Endothelial cell of umbilical vein (primary cell): ENCODE data around the gene SUPT16H. TPM values are rescaled to one million over a fixed set of nuclear protein-coding genes. Genes with fewer than 3 reads are reported as not detected.

Source experiments
- BruUV-seq: library from RNA; stranded (reverse); fragments of 400-500 nt; replicated peaks from 2 replicates; lab custom pipeline; 2021; lab: Mats Ljungman, UMichigan
- CTCF ChIA-PET: fragments of 300-600, 350-600 bp; sonication (Branson Sonifier 250); formaldehyde crosslinking; loops from one replicate; lab custom pipeline; 2021; ENCODE audit warnings: antibody characterized with exemption, inconsistent platforms; lab: Charles Lee
- POLR2A ChIA-PET: fragments of 300-600, 350-600 bp; sonication (Branson Sonifier 250); formaldehyde crosslinking; loops from one replicate; lab custom pipeline; 2021; ENCODE audit warnings: antibody characterized with exemption, inconsistent platforms; lab: Charles Lee
- DNase-seq: peaks from one replicate; pipeline ENCODE4 v3.0.0-alpha.2; 2011; ENCODE audit warnings: low read depth, low spot score
- FAIRE-seq: peaks from 2 replicates; lab custom pipeline; 2011; peaks lifted over from hg19 to GRCh38; lab: Jason Lieb, UNC
- H2AFZ ChIP-seq: 2 replicates; pipeline ENCODE4 v1.6.0; 2012; ENCODE audit warnings: low read depth, low read length, control low read depth, inconsistent platforms
- H3K27ac ChIP-seq: 2 replicates; pipeline ENCODE4 v1.5.1; 2011; ENCODE audit warnings: low read depth, mild to moderate bottlenecking, control low read depth, low read length, moderate library complexity; ENCODE audit not compliant: insufficient read depth
- H3K27me3 ChIP-seq, 2 experiments: 2 replicates each; pipeline versions ENCODE4 v1.6.0 to v1.6.1; 2011; ENCODE audit warnings: low read length in 2 of 2, mixed read lengths in 1 of 2; ENCODE audit not compliant: control insufficient read depth in 2 of 2, insufficient read depth in 2 of 2
- H3K36me3 ChIP-seq, 2 experiments: 2 replicates in 1 of 2; 3 replicates in 1 of 2; pipeline ENCODE4 v1.5.1; 2011; ENCODE audit warnings: low read length in 2 of 2, mild to moderate bottlenecking in 1 of 2, moderate library complexity in 1 of 2; ENCODE audit not compliant: control insufficient read depth in 2 of 2, insufficient read depth in 2 of 2; ENCODE audit errors: extremely low read depth in 1 of 2
- H3K4me1 ChIP-seq: 3 replicates; pipeline ENCODE4 v1.5.1; 2011; ENCODE audit warnings: mild to moderate bottlenecking, low read length; ENCODE audit not compliant: control insufficient read depth, insufficient read depth; ENCODE audit errors: extremely low read depth
- H3K4me2 ChIP-seq: 2 replicates; pipeline ENCODE4 v1.6.1; 2011; ENCODE audit warnings: low read length, control low read depth, mixed read lengths; ENCODE audit not compliant: insufficient read depth
- H3K4me3 ChIP-seq, 3 experiments: fragments of 200-600 bp in 1 of 3; sonication (generic), shearing (Covaris generic) in 1 of 3; replicated peaks in 1 of 3; 2 replicates each; pipeline ENCODE4 v1.5.1; 2011 to 2016; ENCODE audit warnings: control low read depth in 3 of 3, low read length in 3 of 3, mild to moderate bottlenecking in 2 of 3, inconsistent platforms in 1 of 3, low read depth in 1 of 3, moderate library complexity in 1 of 3; ENCODE audit not compliant: insufficient read depth in 1 of 3
- H3K79me2 ChIP-seq: 2 replicates; pipeline ENCODE4 v1.6.0; 2012; ENCODE audit warnings: low read length, inconsistent platforms; ENCODE audit not compliant: control insufficient read depth, insufficient read depth
- H3K9ac ChIP-seq: replicated peaks from 2 replicates; pipeline ENCODE3; 2011; ENCODE audit warnings: low read length, control low read depth; ENCODE audit not compliant: insufficient read depth; ENCODE audit errors: extremely low read depth
- H3K9me1 ChIP-seq: replicated peaks from 3 replicates; pipeline ENCODE4 v1.6.0; 2011; ENCODE audit warnings: mild to moderate bottlenecking, low read length; ENCODE audit not compliant: control insufficient read depth, insufficient read depth; ENCODE audit errors: extremely low read depth
- H3K9me3 ChIP-seq: replicated peaks from 2 replicates; pipeline ENCODE4 v1.5.1; 2012; ENCODE audit warnings: low read length, inconsistent platforms; ENCODE audit not compliant: control insufficient read depth, insufficient read depth
- H4K20me1 ChIP-seq: replicated peaks from 2 replicates; pipeline ENCODE3; 2011; ENCODE audit warnings: mild to moderate bottlenecking, low read length; ENCODE audit not compliant: control insufficient read depth, insufficient read depth; ENCODE audit errors: extremely low read depth
- EZH2 ChIP-seq: IDR thresholded peaks from 2 replicates; pipeline ENCODE4 v1.6.1; 2012; ENCODE audit warnings: borderline replicate concordance, low read depth, mild to moderate bottlenecking, moderate library complexity, low read length, inconsistent platforms; ENCODE audit not compliant: severe bottlenecking
- FOS ChIP-seq: IDR thresholded peaks from 2 replicates; pipeline ENCODE4 v1.6.1; 2011; ENCODE audit warnings: mild to moderate bottlenecking, low read length, moderate library complexity, borderline replicate concordance; ENCODE audit not compliant: insufficient read depth
- GATA2 ChIP-seq: IDR thresholded peaks from 2 replicates; pipeline ENCODE4 v1.7.0; 2011; ENCODE audit warnings: low read depth, mild to moderate bottlenecking, moderate library complexity, mixed read lengths, low read length; ENCODE audit not compliant: insufficient read length, insufficient read depth
- JUN ChIP-seq: IDR thresholded peaks from 2 replicates; pipeline ENCODE4 v1.6.1; 2011; ENCODE audit warnings: borderline replicate concordance, low read depth; ENCODE audit not compliant: insufficient read length, insufficient read depth
- MAX ChIP-seq: IDR thresholded peaks from 2 replicates; pipeline ENCODE4 v1.6.1; 2011; ENCODE audit not compliant: insufficient read depth, insufficient read length
- MYC ChIP-seq: IDR thresholded peaks from one replicate; pipeline ENCODE4 v1.6.1; 2011; ENCODE audit warnings: mild to moderate bottlenecking, low read depth, low read length
- POLR2A ChIP-seq: IDR thresholded peaks from 2 replicates; pipeline ENCODE4 v1.6.1; 2012; ENCODE audit warnings: low read depth, mild to moderate bottlenecking, control low read depth, low read length
- POLR2AphosphoS5 ChIP-seq: IDR thresholded peaks from 2 replicates; pipeline ENCODE4 v1.6.1; 2012; ENCODE audit warnings: low read depth, mild to moderate bottlenecking, control low read depth, low read length, moderate library complexity; ENCODE audit not compliant: insufficient read depth
- dilution Hi-C: fragments of 300-500 bp; cut with MboI; formaldehyde crosslinking; loops from one replicate; pipeline ENCODE4 v1.15.0; 2019; ENCODE audit warnings: low sequenced_read_pairs; ENCODE audit not compliant: extremely low pct_ligation_motif_present
- intact Hi-C: fragments of 100-400 bp; cut with micrococcal nuclease; formaldehyde crosslinking; loops from one replicate; pipeline ENCODE4 v1.10.0; 2022
- polyA plus RNA-seq, 4 experiments: library from polyadenylated mRNA; depleted of rRNA in 3 of 4; stranded (reverse) in 3 of 4; unstranded in 1 of 4; fragments of >200 nt; gene quantifications; 2 replicates each; pipeline versions ENCODE4 v1.2.1 to v1.2.3, GENCODE V29; 2011 to 2012; ENCODE audit warnings: missing spikeins in 1 of 4
- total RNA-seq: library from RNA; stranded (reverse); gene quantifications from 2 replicates; pipeline ENCODE4 v1.2.3, GENCODE V29; 2021
- TF ChIP-seq, protein P1 (sequence below), 2 donors: IDR thresholded peaks; 1 replicate in 1 of 2; 2 replicates in 1 of 2; pipeline ENCODE4 v1.5.1; 2011; ENCODE audit warnings: low read length in 2 of 2, mild to moderate bottlenecking in 2 of 2, moderate library complexity in 2 of 2, control low read depth in 1 of 2, inconsistent platforms in 1 of 2, low read depth in 1 of 2; ENCODE audit not compliant: insufficient read depth in 1 of 2; ENCODE audit errors: extremely low read depth in 1 of 2

The SUPT16H gene
- total and polyA plus RNA-seq, 2 donors (not counting 3 experiments of a cell fraction or from before 2014, with no cell fraction given), result 53.1 to 100 TPM

GRCh38 chr14:21356511-21356910, 27.3 kb downstream of the SUPT16H start:
- no peak for TF ChIP-seq MAX
- no peak for TF ChIP-seq EZH2
- no peak for TF ChIP-seq POLR2A
- no peak for TF ChIP-seq MYC
- no peak for TF ChIP-seq GATA2
- TF ChIP-seq POLR2AphosphoS5, result no peak
- TF ChIP-seq FOS, result no peak
- TF ChIP-seq, protein P1, sequence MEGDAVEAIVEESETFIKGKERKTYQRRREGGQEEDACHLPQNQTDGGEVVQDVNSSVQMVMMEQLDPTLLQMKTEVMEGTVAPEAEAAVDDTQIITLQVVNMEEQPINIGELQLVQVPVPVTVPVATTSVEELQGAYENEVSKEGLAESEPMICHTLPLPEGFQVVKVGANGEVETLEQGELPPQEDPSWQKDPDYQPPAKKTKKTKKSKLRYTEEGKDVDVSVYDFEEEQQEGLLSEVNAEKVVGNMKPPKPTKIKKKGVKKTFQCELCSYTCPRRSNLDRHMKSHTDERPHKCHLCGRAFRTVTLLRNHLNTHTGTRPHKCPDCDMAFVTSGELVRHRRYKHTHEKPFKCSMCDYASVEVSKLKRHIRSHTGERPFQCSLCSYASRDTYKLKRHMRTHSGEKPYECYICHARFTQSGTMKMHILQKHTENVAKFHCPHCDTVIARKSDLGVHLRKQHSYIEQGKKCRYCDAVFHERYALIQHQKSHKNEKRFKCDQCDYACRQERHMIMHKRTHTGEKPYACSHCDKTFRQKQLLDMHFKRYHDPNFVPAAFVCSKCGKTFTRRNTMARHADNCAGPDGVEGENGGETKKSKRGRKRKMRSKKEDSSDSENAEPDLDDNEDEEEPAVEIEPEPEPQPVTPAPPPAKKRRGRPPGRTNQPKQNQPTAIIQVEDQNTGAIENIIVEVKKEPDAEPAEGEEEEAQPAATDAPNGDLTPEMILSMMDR (IDR thresholded peaks at IDR 0.05; ENCODE audit: extremely low read depth in 1 of 2, insufficient read depth in 1 of 2, low read depth in 1 of 2, low read length in 2 of 2), result no peak
- no peak for TF ChIP-seq JUN
- Histone ChIP-seq H3K27ac (no peak overlapping the region), H4K20me1 (no peaks in the 10 kb centered on the region), H3K36me3 (peaks cover 34 to 42% of the 10 kb centered on the region in 2 experiments), H3K4me1 (no peaks in the 10 kb centered on the region), H3K4me3 (no peak overlapping the region), H3K79me2 (no peaks in the 10 kb centered on the region), H2AFZ (no peak overlapping the region), H3K27me3 (no peaks in the 10 kb centered on the region), H3K9ac (no peak overlapping the region), H3K9me1 (no peaks in the 10 kb centered on the region), H3K9me3 (no peaks in the 10 kb centered on the region), H3K4me2 (no peak overlapping the region)
- intact Hi-C loops (loop anchor here (10.0 kb wide), 1 partner anchor 58 kb away; no protein-coding TSS in a partner anchor), dilution Hi-C loops (no loop called here)
- FAIRE-seq (no peak), DNase-seq (no peak)
- BruUV-seq, result no TSS peak
- ChIA-PET CTCF (no interaction called here), POLR2A (no interaction called here)
